Ammon's horn (tissue), 1 donor: ENCODE results near the gene OGG1.
A peak's percentile ranks its signal among the peaks of the same experiment; 100 is the strongest.

ENCODE experiments used
- DNase-seq: peaks from one replicate; pipeline ENCODE4 v3.0.0-alpha.2; 2016; ENCODE audit warnings: low spot score

Gene OGG1

DNA sequence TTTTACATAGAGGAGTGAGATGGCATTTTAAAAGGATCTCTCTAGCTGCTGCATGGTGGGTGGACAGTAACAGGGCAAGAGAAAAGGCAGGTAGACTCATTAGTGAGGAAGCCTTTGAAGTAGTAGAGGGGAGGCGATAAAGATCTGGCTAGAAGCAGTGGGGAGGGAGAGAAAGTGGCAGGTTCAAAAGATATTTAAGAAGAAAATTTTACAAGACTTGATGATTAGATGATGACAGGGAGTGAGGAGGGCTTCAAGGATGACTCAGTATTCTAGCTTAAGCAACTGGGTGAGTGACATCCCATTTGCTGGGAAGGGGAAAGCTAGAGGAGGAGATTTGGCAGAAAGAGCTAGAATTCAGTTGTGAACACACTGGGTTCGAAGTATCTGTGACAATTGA lies 22.0 kb upstream of the OGG1 start:
- no peak for DNase-seq

DNA sequence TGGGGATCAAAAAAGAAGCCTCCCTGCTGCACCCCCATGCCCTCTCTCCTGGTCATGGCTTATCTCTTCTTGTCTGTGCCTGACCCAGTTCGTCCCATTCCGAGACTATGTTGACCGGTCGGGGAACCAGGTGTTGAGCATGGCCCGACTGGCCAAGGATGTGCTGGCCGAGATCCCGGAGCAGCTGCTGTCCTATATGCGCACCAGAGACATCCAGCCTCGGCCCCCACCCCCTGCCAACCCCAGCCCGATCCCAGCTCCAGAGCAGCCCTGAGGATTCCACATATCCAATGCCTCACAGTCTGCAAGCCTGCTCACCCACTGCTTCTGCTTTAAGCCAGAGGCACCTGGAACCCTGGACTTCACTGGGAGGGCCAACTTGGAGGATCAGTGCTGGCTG lies 20.3 kb upstream of the OGG1 start:
- DNase-seq: no peak

DNA sequence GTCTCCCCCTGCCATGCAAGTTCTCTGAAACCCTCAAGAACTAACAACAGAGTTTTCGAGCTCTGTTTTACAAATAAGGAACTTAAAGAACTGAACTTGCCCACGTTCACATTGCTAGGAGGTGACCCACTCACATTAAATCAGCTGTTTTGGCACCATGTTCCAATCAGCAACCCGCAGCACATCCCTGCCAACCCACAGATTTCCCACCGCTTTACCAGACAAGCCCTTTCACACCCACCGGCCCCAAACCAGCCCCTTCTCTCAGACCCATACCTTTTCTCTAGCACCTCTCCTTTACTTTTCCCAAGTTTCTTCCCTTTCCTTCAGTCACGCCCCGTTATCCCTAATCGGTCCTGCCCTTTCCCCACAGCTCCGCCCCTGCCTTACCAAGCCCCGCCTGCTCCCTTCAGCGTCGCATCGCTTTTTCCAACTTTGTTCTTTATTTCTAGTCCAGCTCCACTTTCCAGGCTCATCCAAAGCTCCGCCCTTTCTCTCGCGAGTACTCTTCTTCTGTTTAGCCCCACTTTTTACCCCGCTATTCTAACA lies 19.0 kb upstream of the OGG1 start:
- no peak for DNase-seq

DNA sequence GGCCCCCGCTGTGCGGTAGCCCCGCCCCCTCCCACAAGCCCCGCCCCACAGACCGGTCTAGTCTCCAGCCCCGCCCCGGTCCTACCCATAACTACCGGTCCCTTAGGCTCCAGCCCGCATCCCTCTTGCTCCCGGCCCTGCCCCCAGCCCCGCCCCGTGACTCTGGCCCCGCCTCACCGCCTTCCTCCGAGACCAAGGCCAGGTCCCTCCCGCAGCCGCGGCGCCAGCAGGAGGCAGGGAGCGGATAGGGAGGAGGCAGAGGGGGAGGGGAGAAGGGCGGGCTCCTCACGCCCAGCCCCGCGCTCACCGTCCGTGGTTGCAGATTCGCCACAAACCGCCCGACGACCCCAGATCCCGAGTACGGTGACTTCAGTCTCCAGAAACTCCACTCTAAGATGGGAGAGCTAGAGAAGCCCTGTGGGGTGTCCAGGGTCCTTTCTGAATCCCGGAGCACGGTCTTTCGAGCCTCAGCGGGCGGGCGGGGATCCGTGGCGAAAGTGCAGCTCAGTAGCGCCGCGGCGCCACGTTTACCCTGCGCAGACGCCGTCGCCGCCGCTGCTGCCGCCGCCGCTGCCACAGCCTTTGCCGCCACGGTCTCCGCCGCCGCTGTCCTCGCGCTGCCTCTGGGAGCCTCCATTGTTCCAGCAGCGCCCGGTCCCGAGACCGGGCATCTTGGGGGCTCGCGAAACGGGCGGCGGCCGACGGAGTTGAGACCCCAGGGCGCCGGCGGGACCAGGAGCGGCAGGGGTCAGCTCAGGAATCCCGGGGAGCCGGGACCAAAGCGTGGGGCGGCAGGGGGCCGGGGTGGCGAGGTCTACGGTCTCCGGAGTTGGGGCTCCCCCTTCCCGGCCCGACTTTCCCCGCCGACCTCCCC lies 18.3 kb upstream of the OGG1 start, which contains the start of gene BRPF1:
BRPF1 (plus strand) TSS at position 530 of the 874 bp plus-strand sequence. CDS start 2,406 bp downstream, outside the sequence.
- DNase-seq: peak; percentile 100

DNA sequence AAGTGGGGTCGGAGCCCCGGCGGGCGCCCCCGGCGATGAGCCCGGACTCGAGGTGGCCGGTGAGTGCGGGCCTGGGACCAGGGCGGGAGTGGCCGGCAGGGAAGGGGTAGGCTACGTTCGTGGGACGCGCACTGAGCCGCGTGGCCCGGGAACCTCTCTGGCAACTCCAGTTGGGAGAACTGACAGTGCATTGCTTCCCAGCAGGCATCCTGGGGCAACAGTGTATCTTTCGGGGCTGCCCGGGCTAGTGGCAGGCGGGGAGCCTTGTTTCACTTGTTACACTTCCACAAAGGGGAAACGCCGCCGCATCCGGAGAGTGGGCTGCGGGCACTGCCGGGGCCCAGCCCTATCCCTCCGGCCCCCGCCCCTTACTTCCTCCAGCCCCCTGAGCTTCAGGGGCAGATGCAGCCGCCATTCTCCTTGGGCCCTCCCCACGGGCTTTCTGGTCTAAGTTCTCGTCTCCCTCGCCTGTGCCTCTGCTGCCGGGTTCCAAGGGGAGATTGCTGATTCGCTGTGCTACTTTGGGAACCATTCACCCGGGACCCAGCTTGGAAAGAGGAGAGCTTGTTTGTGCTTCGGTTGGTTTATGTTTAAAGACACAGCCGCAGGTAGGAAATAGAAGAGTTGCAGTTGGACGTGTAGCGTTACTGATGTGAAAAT lies 17.5 kb upstream of the OGG1 start:
- DNase-seq: no peak

DNA sequence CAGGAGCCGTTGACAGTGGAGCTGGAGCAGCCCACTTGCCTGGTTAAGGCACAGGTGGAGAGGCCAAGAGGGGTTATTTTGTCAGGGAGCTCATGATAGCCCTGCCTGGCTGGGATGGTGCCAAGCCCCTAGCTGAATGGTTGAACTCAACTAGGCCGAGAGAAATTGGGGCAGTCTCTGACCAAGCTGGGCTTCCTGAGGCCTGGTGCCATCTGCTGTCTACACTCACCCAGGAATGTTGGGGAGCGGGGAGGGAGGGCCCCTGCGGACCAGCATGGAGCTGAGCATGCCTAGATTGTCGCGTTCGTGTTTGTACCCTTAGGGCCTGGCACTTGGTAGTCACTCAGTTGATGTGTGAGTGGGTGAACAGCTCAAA lies 17.0 kb upstream of the OGG1 start:
- DNase-seq: no peak

DNA sequence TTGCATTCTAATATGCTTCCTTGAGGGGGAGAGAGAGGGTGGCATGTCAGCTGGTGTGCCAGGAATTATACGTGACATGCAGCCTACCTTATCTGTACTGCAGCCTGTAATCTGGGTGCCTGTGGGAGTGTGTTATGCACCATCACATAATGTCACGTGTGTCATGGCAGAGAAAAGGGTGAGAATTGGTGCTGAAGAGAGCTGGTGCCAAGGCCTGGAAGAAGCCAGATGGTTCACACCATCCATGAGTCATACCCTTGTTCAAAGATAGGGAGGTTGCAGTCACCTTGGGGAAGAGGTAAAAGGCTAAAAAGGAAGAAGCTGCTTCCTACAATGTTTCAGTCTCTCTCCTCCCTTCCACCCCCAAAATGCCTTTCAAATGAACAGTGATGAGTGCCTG lies 12.9 kb upstream of the OGG1 start:
- peak; percentile 55 for DNase-seq

DNA sequence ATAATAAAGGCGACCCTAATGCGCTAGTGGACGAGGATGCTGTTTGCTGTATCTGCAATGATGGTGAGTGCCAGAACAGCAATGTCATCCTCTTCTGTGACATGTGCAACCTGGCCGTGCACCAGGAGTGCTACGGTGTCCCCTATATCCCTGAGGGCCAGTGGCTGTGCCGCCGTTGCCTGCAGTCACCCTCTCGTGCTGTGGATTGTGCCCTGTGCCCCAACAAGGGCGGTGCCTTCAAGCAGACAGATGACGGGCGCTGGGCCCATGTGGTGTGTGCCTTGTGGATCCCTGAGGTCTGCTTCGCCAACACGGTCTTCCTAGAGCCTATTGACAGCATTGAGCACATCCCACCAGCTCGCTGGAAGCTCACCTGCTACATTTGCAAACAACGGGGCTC lies 10.6 kb upstream of the OGG1 start:
- no peak for DNase-seq

DNA sequence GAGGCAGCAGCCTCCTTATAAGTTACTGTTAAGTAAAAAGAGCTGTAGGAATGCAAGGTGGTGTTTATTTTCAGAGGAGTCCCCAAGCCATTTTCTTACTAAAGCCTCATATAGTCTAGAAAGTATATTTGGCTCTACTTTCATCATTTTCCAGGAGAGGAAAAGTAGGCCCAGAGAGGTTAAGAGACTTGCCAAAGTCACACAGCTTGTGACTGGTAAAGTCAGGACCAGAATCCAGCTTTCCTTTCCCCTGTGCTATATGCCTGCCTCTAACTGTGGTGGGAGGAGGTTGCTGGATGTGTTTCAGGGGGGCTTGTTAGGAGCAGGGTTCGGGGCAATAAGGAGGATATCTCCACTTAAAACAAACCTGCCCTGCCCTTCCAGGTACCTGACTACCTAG lies 7.2 kb upstream of the OGG1 start:
- DNase-seq: no peak

DNA sequence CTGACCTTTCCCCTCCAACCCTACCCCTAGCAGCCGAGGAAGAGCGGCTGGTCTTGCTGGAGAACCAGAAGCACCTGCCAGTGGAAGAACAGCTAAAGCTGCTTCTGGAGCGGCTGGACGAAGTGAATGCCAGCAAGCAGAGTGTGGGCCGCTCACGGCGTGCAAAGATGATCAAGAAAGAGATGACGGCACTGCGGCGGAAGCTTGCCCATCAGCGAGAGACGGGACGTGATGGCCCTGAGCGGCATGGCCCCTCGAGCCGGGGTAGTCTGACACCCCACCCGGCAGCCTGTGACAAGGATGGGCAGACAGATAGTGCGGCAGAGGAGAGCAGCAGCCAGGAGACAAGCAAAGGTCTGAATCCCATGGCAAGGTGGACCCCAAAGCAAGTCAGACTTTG lies 6.2 kb upstream of the OGG1 start:
- no peak for DNase-seq

DNA sequence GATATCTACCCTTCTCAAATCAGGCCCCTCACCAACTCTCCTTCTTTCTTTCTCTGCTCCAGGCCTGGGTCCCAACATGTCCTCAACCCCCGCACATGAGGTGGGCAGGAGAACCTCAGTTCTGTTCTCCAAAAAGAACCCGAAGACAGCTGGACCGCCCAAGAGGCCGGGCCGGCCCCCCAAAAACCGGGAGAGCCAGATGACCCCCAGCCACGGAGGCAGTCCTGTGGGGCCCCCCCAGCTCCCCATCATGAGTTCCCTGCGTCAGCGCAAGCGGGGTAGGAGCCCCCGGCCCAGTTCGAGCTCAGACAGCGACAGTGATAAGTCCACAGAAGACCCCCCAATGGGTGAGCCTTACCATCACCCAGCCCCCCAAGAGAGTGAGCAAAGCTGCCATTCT lies 5.6 kb upstream of the OGG1 start:
- DNase-seq: no peak

DNA sequence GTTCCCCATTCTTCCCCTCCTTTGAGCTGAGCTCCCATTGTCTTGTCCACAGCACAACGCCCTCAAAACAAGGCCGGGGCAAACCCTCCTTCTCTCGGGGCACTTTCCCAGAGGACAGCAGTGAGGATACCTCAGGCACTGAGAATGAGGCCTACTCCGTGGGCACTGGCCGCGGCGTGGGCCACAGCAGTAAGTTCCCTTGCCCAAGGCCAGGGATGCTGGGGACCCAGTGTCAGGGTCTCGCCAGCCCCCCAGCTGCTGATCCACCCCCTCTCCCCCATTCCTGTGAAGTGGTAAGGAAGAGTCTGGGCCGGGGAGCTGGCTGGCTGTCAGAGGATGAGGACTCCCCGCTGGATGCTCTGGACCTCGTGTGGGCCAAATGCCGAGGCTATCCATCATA lies 4.2 kb upstream of the OGG1 start:
- DNase-seq: no peak

DNA sequence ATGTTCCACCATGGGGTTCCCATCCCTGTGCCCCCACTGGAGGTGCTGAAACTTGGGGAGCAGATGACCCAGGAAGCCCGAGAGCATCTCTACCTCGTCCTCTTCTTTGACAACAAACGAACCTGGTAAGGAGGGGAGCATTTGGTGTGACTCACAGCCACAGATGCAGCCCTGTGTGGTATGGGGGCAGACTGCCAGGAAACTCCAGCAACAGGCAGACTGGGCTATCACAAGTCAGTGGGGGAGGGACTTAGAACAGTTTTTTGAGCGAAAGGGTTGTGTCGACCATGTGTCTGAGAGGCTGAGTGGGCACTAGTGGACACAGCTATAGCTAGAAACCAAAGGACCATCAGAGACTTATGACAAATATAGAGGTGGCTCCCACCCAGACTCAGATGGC lies 3.4 kb upstream of the OGG1 start:
- DNase-seq: peak; percentile 56

DNA sequence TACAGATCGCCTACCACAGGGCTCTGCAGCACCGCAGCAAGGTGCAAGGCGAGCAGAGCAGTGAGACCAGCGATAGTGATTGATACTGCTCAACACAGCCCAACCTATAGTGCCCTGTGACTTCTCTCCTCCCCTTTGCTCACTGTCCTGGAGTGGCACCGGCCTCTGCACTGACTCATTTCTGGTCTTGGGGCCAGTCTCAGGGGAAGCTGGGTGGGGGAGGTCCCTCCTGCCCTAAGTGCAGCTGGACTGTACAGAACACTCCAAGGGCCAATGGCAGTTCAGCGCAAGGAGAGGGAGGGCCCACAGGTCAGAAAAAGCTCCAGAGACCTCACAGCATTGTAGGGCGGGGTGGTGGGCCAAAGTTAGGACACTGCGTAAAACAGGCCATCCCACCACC lies 2.5 kb upstream of the OGG1 start:
- no peak for DNase-seq

DNA sequence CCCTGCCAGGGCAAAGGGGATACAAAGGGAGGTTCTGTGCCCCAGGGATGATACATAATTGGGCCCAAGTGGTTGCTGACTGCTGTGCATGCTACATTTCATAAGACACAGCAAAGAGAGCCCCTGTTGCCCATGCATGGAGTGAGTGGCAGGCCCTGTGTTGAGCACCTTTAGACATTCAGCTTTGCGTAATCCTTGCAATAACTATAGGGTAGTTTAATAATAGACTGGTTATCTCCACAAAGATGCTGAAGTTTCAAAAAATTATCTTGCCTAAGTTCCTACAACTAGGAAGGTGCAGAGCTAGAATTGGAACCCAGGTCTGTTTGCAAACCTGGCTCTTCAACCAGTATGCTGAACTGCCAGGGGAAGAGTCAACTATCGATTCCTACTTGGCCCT lies 1.7 kb upstream of the OGG1 start:
- no peak for DNase-seq

DNA sequence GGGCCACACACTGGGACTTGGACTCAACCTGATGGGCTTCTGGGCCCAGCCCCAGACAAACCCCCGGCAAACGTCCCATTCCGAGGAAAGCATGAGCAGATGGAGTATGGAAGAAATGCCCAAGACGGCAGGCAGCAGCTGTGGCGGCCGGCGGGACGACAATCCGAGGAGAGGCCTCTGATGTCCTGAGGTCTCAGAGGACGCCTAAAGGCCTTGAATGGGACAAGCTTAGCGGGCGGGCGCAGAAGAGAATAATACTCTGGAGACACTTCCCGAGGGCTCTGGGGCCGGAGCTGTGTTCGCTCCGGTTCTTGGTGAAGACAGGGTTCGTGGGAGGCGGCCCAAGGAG lies 482 bp upstream of the OGG1 start:
- no peak for DNase-seq

DNA sequence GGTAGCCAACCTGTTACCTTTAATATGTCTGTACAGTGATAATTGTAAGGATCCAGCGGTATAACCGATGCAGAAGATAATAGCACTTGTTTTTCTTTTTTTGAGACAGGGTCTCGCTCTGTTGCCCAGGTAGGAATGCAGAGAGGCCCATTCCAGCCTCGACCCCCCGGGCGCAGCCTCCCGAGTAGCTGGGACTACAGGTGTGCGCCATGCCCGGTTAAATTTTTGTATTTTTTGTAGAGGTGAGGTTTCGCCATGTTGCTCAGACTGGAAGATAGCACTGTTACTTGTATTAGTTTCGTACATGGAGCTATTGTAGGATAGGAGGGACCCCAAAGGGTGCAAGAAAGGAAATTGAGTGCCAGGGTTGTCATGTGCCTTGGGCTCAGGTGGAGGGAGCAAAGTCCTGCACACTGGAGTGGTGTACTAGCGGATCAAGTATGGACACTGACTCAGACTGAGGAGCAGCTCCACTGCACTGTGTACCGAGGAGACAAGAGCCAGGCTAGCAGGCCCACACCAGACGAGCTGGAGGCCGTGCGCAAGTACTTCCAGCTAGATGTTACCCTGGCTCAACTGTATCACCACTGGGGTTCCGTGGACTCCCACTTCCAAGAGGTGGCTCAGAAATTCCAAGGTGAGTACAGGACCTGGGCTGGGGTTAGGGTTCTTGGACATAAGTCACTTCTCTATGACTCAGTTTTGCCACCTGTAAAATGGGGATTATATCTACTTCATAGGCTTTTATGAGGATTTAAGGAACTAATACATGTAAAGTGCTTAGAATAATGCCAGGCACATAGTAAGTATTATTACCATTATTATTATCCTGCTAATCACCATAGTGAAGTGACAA lies 1.0 kb downstream of the OGG1 start:
- DNase-seq: no peak

DNA sequence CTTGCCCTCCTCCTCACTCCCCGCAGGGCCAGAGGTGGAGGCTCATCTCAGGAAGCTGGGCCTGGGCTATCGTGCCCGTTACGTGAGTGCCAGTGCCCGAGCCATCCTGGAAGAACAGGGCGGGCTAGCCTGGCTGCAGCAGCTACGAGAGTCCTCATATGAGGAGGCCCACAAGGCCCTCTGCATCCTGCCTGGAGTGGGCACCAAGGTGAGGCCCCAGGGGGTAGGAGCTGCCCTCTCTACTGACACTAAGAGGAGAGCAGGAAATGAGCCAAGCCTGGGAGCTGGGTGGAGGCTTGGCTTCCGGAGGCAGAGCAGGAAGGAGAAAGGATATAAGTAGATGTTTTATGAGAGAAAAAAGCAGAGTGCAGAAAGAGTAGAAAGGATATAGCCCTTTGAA lies 4.9 kb downstream of the OGG1 start:
- no peak for DNase-seq

DNA sequence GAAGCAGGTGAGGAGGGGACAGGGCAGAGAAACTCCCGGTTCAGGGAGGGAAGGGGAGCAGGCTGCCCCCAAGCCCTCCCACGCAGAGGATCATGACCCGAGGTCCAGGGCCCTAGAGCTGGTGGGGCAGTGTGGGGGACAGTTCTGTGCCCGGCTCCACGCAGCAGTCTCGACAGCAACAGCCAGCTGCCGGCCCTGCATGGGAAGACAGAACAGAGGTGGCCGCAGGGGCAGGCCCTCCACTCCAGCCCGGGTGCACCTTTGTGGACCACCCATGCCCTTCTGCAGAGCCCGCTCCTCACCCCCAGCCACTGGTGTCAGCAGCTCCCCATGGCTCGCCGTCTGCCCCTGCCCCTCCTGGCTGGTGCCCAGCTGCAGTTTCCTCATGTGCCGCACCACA lies 7.7 kb downstream of the OGG1 start:
- no peak for DNase-seq

DNA sequence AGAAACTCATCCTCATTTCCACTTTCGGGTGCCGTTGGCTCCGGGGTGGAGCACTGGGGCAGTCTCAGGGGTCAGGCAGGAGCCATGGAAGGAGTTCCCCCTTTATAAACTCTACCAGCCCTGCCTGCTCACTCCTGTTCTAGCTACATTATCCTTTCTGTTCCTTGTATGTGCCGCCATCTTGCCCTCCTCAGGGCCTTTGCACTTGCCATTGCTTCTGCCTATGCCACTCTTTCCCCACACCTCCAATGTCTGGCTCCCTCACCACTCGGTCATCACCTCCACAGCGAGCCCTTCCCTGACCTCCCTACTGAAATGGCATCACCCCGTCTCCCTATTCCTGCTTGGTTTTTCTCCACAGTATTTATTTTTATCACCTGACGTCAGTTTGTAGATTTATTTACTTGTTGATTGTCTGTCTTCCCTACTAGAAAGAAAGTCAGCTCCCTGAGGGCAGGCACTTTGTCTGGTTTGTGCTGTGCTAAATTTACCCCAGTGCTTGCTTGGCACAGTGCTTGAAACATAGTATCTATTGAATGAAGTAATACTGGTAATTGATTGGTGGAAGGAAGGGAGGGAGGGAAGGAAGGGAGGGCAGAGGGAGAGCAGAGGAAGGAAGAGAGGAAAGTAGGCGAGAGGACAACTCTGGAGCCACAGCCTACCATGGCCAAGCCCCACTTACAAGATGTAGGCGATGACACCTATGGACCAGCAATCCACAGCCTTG lies 11.2 kb downstream of the OGG1 start:
- DNase-seq: no peak

DNA sequence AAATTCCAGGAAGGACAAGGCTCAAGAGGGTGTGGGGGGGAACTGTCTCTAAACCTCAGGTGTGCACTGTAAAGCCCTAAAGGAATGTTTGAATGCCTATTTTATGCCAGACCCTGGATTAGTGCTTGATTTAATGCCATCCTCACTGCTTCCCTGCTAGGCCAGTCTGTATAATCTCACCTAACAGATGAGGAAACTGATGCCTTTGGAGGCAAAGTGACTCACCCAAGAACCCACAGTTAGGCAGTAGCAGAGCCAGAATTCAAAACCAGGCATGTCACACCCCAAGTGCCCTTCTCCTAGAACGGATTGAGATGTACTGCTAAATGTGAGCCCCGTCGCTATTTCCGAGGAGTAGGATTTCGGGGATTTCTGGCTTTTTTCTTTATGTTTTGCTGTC lies 12.2 kb downstream of the OGG1 start:
- DNase-seq: no peak

DNA sequence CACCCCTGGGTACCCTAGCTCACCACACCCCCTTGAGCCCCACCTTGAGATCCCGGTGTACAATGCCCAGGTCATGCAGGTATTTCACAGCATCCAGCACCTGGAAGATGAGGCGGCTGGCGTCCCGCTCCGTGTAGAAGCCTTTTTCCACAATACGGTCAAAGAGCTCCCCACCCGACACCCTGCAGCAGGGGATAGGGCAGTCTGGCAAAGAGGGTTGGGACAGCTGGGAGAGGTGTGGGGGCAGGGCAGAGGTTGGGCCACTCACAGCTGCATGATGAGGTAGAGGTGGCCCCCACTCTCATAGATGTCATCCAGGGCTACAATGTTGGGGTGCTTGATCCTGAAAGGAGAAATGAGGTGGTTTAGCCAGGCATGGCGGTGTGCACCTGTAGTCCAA lies 13.1 kb downstream of the OGG1 start:
- no peak for DNase-seq
